GM19099 (cell line): ENCODE results near the gene SEZ6.

Experiments used
- POLR2A ChIP-seq: IDR thresholded peaks from 3 replicates; pipeline ENCODE4 v1.6.1; 2011; ENCODE audit warnings: low read depth; ENCODE audit not compliant: insufficient read length; ENCODE audit errors: extremely low read depth

Gene SEZ6

GRCh38 chr17:28908640-28909167 is 97.1 kb downstream of the SEZ6 start:
- no peak for TF ChIP-seq POLR2A

GRCh38 chr17:28907709-28908475 is 97.9 kb downstream of the SEZ6 start:
- TF ChIP-seq POLR2A, result no peak

- no peak for TF ChIP-seq POLR2A
Observed at GRCh38 chr17:28906706-28907438, 99.0 kb downstream of the SEZ6 start.

GRCh38 chr17:28906276-28906675 is 99.6 kb downstream of the SEZ6 start:
- TF ChIP-seq POLR2A, result no peak
